Measurements from ENCODE around the gene RAMP1. TPM values are rescaled to one million over a fixed set of nuclear protein-coding genes. Genes with fewer than 3 reads are reported as not detected.

RAMP1 gene
- total and polyA plus RNA-seq, 8 donors, result 6.8 to 12.6 (median 8.7) TPM

- Histone ChIP-seq H3K27me3 (no peaks in the 10 kb centered on the region), H3K9me3 (peaks cover 0 to 5% of the 10 kb centered on the region in 2 donors), H3K4me3 (no peak overlapping the region), H3K27ac (peak overlapping the region; percentile 33 to 59), H3K36me3 (no peaks in the 10 kb centered on the region), H3K4me1 (peaks cover 6 to 13% of the 10 kb centered on the region in 2 donors)
- peak; percentile 65 for ATAC-seq
- DNase-seq, result peak in 3 of 4 donors; percentile 25 to 75 (median 29)
- no peak for TF ChIP-seq CTCF (IDR thresholded peaks at IDR 0.05)
- intact Hi-C loops (cut with DNase I), result no loop called here
Observed at GRCh38 chr2:237904831-237905599, 45.6 kb downstream of the RAMP1 start.

GRCh38 chr2:237907144-237907543 is 47.7 kb downstream of the RAMP1 start:
- Histone ChIP-seq H3K27me3 (no peaks in the 10 kb centered on the region), H3K27ac (no peak overlapping the region), H3K36me3 (no peaks in the 10 kb centered on the region), H3K9me3 (peaks cover 0 to 5% of the 10 kb centered on the region in 2 donors), H3K4me1 (peaks cover 6 to 13% of the 10 kb centered on the region in 2 donors), H3K4me3 (no peak overlapping the region)
- TF ChIP-seq CTCF (IDR thresholded peaks at IDR 0.05), result no peak
- DNase-seq (no peak), ATAC-seq (no peak)
- intact Hi-C loops (cut with DNase I), result no loop called here

GRCh38 chr2:237909075-237909695 is 49.8 kb downstream of the RAMP1 start:
- Histone ChIP-seq H3K27ac (no peak overlapping the region), H3K4me1 (peaks cover 6 to 13% of the 10 kb centered on the region in 2 donors), H3K9me3 (peaks cover 0 to 5% of the 10 kb centered on the region in 2 donors), H3K36me3 (no peaks in the 10 kb centered on the region), H3K27me3 (no peaks in the 10 kb centered on the region), H3K4me3 (no peak overlapping the region)
- no peak for TF ChIP-seq CTCF (IDR thresholded peaks at IDR 0.05)
- no peak for ATAC-seq
- no peak for DNase-seq
- intact Hi-C loops (cut with DNase I), result no loop called here

- no peaks in the 10 kb centered on the region for H3K27me3 ChIP-seq
- no peak for DNase-seq
- H3K9me3 ChIP-seq, result peaks cover 0 to 5% of the 10 kb centered on the region in 2 donors
- peaks cover 0 to 8% of the 10 kb centered on the region in 2 donors for H3K4me1 ChIP-seq
- no peak for TF ChIP-seq CTCF (IDR thresholded peaks at IDR 0.05)
- no peak overlapping the region for H3K4me3 ChIP-seq
- H3K27ac ChIP-seq, result no peak overlapping the region
- H3K36me3 ChIP-seq, result no peaks in the 10 kb centered on the region
- intact Hi-C loops (cut with DNase I), result no loop called here
- ATAC-seq, result no peak
Observed at GRCh38 chr2:237909801-237910475, 50.5 kb downstream of the RAMP1 start.

Measured in left lung (tissue), 10 donors.